22Rv1 (cell line): ENCODE measurements around the gene C1QC.

Source experiments
- ZFX ChIP-seq: fragments of 450-650 bp; IDR thresholded peaks from 2 replicates; pipeline ENCODE4 v1.6.1; 2017; ENCODE audit warnings: antibody characterized with exemption, borderline replicate concordance
- TF ChIP-seq, protein P1 (sequence below): fragments of 450-650 bp; IDR thresholded peaks from 2 replicates; pipeline ENCODE4 v1.5.1; 2017; ENCODE audit warnings: mild to moderate bottlenecking

DNA sequence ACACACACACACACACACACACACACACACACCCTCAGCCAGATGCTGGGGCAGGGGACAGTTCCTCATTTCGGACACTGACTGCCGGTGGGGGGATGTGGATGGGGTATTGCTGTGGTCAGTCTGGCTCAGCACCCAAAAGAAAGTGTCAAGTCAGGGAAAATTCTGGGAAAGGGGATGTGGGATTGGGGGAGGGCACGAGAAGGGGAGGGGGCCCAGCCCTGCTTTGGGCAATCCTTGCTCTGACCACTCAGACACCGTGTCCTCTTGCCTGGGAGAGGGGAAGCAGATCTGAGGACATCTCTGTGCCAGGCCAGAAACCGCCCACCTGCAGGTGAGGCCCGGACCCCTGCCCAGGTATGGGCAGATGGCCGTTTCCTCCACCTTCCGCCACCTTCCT is at the start of gene C1QC:
- TF ChIP-seq, protein P1, sequence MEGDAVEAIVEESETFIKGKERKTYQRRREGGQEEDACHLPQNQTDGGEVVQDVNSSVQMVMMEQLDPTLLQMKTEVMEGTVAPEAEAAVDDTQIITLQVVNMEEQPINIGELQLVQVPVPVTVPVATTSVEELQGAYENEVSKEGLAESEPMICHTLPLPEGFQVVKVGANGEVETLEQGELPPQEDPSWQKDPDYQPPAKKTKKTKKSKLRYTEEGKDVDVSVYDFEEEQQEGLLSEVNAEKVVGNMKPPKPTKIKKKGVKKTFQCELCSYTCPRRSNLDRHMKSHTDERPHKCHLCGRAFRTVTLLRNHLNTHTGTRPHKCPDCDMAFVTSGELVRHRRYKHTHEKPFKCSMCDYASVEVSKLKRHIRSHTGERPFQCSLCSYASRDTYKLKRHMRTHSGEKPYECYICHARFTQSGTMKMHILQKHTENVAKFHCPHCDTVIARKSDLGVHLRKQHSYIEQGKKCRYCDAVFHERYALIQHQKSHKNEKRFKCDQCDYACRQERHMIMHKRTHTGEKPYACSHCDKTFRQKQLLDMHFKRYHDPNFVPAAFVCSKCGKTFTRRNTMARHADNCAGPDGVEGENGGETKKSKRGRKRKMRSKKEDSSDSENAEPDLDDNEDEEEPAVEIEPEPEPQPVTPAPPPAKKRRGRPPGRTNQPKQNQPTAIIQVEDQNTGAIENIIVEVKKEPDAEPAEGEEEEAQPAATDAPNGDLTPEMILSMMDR, result no peak
- TF ChIP-seq ZFX, result no peak
